Uterus (tissue), 4 donors: ENCODE results near the gene C1orf141. TPM values are rescaled to one million over a fixed set of nuclear protein-coding genes. Genes with fewer than 3 reads are reported as not detected.
"Not testable (repeated sequence)": the region's sequence is repeated elsewhere in the genome, so short reads cannot be mapped to it uniquely, and the experiment has no call there.

ENCODE experiments used
- DNase-seq, 2 donors: peaks; one replicate each; pipeline ENCODE4 v3.0.0-alpha.2; 2019 to 2020
- H3K27ac ChIP-seq, 2 donors: fragments of 200-600 bp; sonication (generic); 1 replicate in 1 of 2; 2 replicates in 1 of 2; pipeline ENCODE4 v1.5.1; 2016 to 2018
- H3K27me3 ChIP-seq, 2 donors: fragments of 200-600 bp; sonication (generic); one replicate each; pipeline ENCODE4 v1.5.1; 2018 to 2019; ENCODE audit warnings: control low read depth in 1 of 2
- H3K36me3 ChIP-seq, 2 donors: fragments of 200-600 bp; sonication (generic); one replicate each; pipeline ENCODE4 v1.5.1; 2019; ENCODE audit warnings: control low read depth in 1 of 2
- H3K4me1 ChIP-seq, 2 donors: fragments of 200-600 bp; sonication (generic); one replicate each; pipeline ENCODE4 v1.5.1; 2018 to 2019; ENCODE audit warnings: control low read depth in 1 of 2
- H3K4me3 ChIP-seq, 2 donors: fragments of 200-600 bp; sonication (generic); 1 replicate in 1 of 2; 2 replicates in 1 of 2; pipeline ENCODE4 v1.5.1; 2018 to 2019; ENCODE audit warnings: mild to moderate bottlenecking in 1 of 2
- H3K9me3 ChIP-seq, 2 donors: fragments of 200-600 bp; sonication (generic); one replicate each; pipeline ENCODE4 v1.5.1; 2019; ENCODE audit warnings: control low read depth in 1 of 2
- CTCF ChIP-seq, 4 experiments: fragments of 200-600 bp in 2 of 4; fragments of 450-650 bp in 2 of 4; sonication (generic) in 2 of 4; IDR thresholded peaks; one replicate each; pipeline ENCODE4 v1.5.1; 2016 to 2019; ENCODE audit warnings: antibody characterized with exemption in 4 of 4, mild to moderate bottlenecking in 2 of 4, moderate library complexity in 1 of 4
- POLR2A ChIP-seq, 2 donors: fragments of 450-650 bp; IDR thresholded peaks; one replicate each; pipeline ENCODE4 v1.6.1; 2016; ENCODE audit warnings: antibody characterized with exemption in 2 of 2, mild to moderate bottlenecking in 1 of 2, moderate library complexity in 1 of 2
- intact Hi-C: fragments of 100-400 bp; cut with DNase I; formaldehyde crosslinking; loops from one replicate; pipeline ENCODE4 v1.15.1; 2023; ENCODE audit warnings: low total_unique reads
- total RNA-seq, 4 donors: library from RNA; depleted of rRNA in 3 of 4; stranded (reverse); fragments of >200 nt in 3 of 4; gene quantifications; one replicate each; pipeline versions ENCODE4 v1.1.0 to v1.2.4, GENCODE V29; 2014 to 2023
- donor health status: DM: yes; HTN: yes; CAD: no.

The C1orf141 gene
- total RNA-seq, 4 donors from 2014 or later, result not detected

- Histone ChIP-seq H3K4me3 (no peak overlapping the region), H3K9me3 (no peaks in the 10 kb centered on the region), H3K27ac (no peak overlapping the region), H3K36me3 (no peaks in the 10 kb centered on the region), H3K4me1 (no peaks in the 10 kb centered on the region), H3K27me3 (no peaks in the 10 kb centered on the region)
- no peak for DNase-seq
- intact Hi-C loops, result loop anchor here (5.0 kb wide), 1 partner anchor 147 kb away; no protein-coding TSS in a partner anchor
- TF ChIP-seq CTCF (IDR thresholded peaks at IDR 0.05), result no peak
- no peak for TF ChIP-seq POLR2A (IDR thresholded peaks at IDR 0.05)
These were observed 9.9 kb upstream of the C1orf141 start for GRCh38 chr1:67144696-67145095.

GRCh38 chr1:67143966-67144365, 9.2 kb upstream of the C1orf141 start:
- no peak for DNase-seq
- no peaks in the 10 kb centered on the region for H3K4me1 ChIP-seq
- H3K27ac ChIP-seq, result no peak overlapping the region
- no peaks in the 10 kb centered on the region for H3K27me3 ChIP-seq
- H3K9me3 ChIP-seq, result no peaks in the 10 kb centered on the region
- intact Hi-C loops, result no loop called here
- TF ChIP-seq POLR2A (IDR thresholded peaks at IDR 0.05) (no peak), CTCF (IDR thresholded peaks at IDR 0.05) (no peak)
- H3K4me3 ChIP-seq, result no peak overlapping the region
- H3K36me3 ChIP-seq, result no peaks in the 10 kb centered on the region

GRCh38 chr1:67142931-67143330, 8.2 kb upstream of the C1orf141 start:
- TF ChIP-seq CTCF (IDR thresholded peaks at IDR 0.05), result no peak
- TF ChIP-seq POLR2A (IDR thresholded peaks at IDR 0.05), result no peak
- H3K27me3 ChIP-seq, result no peaks in the 10 kb centered on the region
- intact Hi-C loops, result no loop called here
- no peak for DNase-seq
- H3K36me3 ChIP-seq, result no peaks in the 10 kb centered on the region
- H3K27ac ChIP-seq, result no peak overlapping the region
- H3K4me1 ChIP-seq, result no peaks in the 10 kb centered on the region
- no peaks in the 10 kb centered on the region for H3K9me3 ChIP-seq
- no peak overlapping the region for H3K4me3 ChIP-seq

DNA sequence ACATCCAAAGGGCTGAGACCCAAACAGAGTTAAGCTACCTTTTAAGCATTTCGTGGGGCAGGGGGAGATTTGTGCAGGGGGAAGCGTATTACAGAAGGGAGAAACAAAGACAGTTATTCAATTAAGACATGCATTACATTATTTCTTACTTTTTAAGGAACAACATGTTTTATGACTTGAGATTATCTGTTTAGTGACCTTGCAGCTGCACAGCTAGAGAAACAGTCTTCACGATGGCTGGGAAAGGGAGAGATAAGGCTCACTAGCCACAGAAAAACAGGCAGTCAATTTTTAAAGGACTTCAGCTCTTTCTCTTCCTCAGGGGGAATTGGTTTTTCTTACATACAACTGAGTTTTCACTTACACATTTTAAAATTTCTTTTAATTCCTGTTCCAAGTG, 7.1 kb upstream of the C1orf141 start:
- H3K27ac ChIP-seq, DNase-seq, H3K9me3 ChIP-seq, H3K36me3 ChIP-seq, intact Hi-C loops, H3K4me1 ChIP-seq, H3K27me3 ChIP-seq, H3K4me3 ChIP-seq: not testable (repeated sequence)

DNA sequence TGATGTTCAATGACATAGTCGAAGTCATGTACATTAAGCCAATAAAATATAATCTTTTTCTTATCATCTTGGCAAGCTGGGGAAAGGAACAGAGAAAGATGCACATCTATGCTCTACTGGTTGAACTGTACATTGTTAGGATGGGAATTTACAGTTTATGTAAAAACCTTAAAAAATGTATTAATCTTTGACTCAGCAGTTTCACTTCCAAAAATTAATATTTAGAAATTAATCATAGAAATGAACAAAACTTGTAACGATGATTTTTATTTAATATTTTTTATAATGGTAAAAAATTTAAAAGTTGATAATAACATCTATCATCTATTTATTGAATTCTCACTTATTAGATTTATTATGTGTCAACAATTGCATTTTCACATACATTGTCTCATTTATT, 5.7 kb upstream of the C1orf141 start:
- TF ChIP-seq CTCF (IDR thresholded peaks at IDR 0.05), result no peak
- no peak for TF ChIP-seq POLR2A (IDR thresholded peaks at IDR 0.05)
- intact Hi-C loops, result no loop called here
- Histone ChIP-seq H3K27ac (no peak overlapping the region), H3K4me1 (no peaks in the 10 kb centered on the region), H3K4me3 (no peak overlapping the region), H3K27me3 (no peaks in the 10 kb centered on the region), H3K36me3 (no peaks in the 10 kb centered on the region), H3K9me3 (no peaks in the 10 kb centered on the region)
- DNase-seq, result no peak

DNA sequence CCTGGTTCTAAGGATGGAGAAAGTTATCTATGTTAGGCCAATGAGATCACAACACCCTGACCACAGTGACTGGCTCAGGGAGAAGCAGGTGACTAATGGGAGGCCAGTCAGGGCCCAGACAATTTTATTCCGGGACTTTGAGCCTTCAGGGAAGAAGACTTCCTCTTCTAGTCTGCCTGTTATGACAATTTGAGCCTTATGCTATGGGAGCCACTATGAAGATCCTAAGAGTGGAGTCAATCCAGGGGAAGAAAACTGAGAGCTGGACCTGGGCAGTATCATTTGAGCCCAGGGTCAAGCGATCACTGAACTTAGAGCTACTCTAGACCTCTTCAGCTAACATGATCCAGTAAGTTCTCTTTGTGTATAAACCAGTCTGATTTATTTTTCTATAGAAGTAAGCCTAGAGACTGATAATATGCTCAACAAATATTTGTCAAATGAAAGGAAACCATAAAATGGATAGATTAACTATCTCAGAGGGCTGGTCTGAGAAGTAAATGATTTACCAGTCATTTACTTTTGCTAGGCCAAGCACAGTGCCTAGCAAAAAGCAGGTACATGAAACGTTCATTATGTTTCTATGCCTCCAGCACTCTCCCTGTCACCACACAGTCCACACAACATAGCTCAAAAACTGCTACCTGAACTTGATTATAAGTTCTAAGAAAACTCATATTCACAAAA, 4.2 kb upstream of the C1orf141 start:
- Histone ChIP-seq H3K9me3 (no peaks in the 10 kb centered on the region), H3K4me3 (no peak overlapping the region), H3K27me3 (no peaks in the 10 kb centered on the region), H3K27ac (no peak overlapping the region), H3K4me1 (no peaks in the 10 kb centered on the region), H3K36me3 (no peaks in the 10 kb centered on the region)
- intact Hi-C loops, result no loop called here
- no peak for TF ChIP-seq CTCF (IDR thresholded peaks at IDR 0.05)
- no peak for TF ChIP-seq POLR2A (IDR thresholded peaks at IDR 0.05)
- DNase-seq, result no peak
